Lung microvascular endothelial cell (primary cell): ENCODE data around the gene ERG. TPM values are rescaled to one million over a fixed set of nuclear protein-coding genes. Genes with fewer than 3 reads are reported as not detected.

ENCODE experiments used
- DNase-seq, 2 donors: peaks; one replicate each; pipeline versions ENCODE4 v3.0.0 to v3.0.0-alpha.2; 2010; ENCODE audit warnings: low read depth in 2 of 2
- total RNA-seq: library from RNA; depleted of rRNA; stranded (reverse); fragments of >200 nt; gene quantifications from 2 replicates; pipeline ENCODE4 v1.2.1, GENCODE V29; 2014

Gene ERG
- total RNA-seq, 1 donor from 2014 or later: 50.8 TPM

DNA sequence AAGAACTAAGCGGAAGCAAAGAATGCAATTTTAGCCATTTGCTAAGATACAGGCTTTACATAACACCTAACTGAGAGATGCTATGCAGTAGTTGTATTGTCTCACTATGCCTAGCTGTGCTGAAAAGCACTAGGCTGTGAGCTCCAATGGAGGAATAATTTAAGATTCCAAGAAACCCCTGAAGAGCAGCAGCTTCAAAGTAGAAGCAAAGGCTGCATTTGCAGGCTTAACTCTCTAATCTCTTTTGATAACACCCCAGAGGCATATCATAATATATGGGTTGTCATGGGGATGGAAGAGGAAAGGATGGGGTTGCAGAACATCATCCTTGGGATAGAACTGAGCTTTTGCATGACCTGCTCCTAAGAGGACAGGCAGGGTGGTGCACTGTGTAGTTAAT lies 102.0 kb downstream of the ERG start:
- no peak for DNase-seq

DNA sequence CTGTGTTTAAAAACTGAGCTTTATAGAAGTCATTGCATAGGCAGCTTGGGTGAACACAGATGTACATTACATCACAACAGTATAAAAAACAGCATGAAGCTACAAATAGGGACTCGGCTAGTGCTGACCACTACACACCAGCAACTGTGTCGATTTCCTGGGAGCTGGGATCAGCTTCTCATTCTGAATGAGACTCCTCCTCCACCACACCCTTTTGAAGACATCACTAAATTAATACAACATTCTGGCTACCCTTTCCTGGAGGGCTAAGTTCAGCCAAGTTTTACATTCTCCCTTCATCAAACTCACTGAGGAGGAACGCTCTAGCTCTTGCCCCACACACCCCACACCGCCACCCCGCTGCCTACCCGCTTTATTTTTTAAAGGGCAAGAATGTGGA lies 102.7 kb downstream of the ERG start:
- DNase-seq: no peak

DNA sequence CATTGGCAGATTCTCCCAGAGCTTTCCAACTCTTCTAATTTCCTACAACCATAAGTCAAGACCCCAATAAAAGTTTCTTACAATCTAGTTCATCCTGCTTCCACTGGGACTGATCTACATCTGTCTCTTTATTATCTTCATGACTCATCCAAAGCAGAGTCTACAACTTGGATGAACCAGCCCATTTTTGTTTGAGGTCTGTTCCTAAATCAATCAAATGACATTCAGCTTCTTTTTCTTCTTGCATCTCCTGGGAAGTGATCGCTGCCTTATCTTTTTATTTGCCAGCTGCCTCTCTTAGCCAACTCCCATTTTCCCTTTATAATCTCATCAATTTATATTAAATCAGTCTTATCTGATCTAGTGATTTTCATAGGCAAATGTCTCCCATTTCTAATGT lies 105.6 kb downstream of the ERG start:
- no peak for DNase-seq

DNA sequence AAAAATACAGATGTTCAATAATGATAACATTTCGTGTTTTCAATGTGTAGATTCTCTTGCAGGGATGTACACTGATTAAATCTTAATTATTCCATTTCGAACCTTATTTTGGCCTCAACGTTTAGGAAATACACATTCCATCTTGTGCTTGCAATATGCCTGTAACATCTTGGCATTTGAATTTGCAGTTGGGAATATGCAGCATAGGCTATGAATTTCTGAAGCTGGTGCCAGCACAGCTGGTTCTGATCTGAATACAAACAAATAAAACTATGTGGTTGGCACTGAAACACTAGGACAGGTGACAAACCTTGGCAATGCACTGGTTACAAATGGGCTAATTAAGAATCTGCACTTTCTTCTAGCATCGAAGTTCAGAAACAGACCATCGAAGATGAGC lies 108.4 kb downstream of the ERG start:
- DNase-seq: peak in 1 of 2 donors; percentile 54

DNA sequence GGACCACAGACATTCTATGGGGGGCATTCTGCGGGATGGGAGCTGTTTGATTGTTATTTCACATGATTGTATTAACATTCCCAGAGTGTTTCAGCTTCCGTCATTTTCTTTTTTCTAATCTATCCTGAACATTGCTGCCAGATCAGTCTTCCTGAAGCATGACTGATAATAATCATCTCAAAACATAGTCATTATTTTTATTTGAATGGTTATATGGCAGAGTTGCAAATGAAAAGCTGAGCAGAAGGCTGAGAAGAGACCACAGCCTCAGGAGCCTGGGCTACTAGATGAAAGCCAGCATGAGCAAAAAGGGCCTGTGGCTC lies 109.0 kb downstream of the ERG start:
- no peak for DNase-seq

DNA sequence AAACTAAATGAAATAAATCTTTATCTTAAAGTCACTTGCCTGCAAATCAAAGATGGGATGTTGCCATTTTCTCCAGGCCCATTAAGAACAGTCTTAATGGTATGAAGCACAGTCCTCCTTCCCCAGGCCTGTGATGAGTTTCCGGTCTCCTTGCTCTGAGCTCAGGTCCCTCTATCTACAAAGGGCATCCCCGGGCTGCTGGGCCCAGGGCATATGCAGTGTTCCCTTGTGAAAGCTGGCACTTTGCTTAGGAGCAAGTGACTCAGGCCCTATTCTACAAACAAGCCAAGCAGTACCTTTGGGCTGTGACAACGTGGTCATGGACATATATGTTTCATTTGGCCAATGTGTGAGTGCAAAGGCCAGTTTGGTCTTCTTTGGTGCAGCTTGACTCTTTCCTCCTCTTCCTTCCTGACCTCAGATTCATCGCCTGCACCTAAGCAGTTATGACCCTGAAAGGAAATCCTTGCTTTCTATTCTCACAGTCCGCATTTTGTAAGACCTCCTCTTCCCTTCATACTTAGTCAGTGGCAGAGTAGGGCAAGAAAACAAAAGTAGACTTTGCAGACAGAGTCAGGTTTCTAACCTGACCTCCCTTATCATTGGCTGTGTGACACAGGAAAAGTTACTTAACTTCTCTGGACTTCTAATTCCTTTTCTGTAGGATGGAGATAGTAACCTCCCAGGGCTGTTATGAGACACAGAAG lies 109.5 kb downstream of the ERG start:
- peak; percentile 81 to 97 for DNase-seq

DNA sequence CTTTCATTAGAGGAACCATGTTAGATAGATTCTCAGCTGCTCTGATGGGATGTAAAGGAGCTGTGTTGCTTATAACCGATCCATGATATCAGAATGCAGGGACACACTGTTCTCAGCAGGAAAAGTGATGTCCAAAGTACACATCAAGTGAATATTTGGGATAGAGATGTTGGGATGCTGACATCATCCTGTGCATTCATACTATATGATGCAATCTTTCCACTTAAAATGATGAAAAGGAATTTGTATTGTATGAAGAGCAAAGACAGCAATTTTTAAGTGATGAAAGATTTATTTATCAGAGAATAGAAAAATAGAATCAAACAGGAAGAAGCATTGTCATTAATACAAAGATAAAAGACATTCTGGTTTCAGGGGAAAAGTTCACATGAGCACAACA lies 110.1 kb downstream of the ERG start:
- DNase-seq: peak; percentile 28 to 95

DNA sequence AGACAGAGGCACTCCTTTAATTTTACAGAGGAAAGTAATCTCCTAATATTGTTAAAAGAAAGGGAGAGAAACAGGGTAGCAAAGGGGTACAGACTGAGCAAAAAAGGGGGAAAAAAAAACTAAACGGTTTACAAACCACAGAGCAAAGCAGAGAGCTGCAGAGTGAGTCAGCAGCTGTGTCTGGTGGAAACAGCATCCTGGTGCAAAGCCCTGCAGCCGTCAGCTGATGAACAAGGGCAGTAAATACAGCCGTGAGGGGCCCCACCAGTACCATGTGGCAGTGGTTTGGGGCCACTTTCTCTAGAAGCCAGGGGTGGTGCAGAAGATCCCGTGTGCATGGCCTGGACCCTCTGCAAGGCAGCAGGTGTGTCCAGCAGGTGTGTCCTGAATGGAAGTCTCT lies 111.3 kb downstream of the ERG start:
- DNase-seq: peak; percentile 54 to 62

DNA sequence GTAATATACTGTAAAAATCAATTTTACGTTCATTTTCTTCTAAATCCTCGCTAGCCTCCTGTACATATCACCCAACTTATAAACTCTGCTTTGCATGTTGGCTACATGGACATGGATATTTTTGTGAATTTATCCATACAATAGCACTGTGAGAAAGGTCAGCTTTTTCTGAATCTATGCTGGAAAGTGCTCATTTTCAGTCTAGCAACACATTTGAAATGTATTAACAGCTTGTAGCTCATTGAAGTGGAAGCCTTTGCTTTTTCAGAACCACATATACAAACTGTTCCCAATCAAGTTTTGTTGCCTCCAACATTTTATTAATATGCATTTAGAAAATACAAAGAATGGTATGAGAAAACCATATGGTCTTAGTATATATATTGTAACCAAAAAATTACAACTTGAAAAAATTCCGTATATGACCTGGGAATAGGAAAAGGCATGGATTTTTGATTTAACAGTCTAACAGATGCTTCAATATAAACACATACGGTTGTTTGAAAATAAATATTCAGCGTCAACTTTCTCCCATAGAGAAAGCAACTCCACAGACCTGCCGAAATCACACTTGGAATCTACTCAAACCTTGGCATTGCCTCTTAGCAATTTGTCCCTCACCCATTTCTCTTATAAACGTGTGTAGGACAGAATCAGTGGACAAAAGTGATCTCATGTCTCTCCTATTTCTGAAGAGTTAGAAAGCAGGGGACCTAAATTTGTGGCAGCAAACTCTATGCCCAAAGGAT lies 112.7 kb downstream of the ERG start:
- peak in 1 of 2 donors; percentile 51 for DNase-seq

DNA sequence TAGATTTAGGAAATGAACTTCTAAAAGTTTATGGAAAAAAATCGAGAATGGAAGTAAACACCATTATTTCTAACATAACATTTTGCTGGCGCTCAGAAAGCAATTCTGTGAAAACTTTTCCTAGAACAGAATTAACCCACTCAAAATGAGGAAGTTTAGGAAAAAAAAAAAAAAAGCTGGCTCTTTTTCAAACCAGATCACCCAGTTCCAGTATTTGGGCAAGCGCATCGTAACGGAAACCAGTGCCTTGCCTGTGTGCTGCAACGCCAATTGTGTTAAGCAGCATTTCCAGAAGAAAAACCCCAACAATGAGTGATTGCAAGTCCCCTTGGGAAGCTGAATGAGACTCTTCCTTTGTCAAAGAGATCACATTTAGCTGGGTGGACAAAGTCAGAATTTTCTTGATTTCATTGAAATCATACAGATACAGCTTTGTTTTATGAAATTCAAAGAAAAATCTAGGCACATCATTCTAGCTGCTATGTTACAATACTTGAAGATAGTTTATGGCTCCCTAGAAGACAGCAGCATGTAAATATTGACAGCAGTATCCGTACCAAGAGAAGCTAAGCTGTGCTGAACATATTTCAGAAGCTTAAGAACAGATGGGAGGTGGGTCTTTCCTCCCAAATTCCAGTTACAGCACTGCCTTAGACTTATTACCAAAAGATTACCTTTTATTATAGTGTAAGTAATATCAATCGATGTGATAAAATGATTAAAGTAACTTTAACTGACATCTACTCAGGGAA lies 113.4 kb downstream of the ERG start:
- peak; percentile 39 to 93 for DNase-seq

DNA sequence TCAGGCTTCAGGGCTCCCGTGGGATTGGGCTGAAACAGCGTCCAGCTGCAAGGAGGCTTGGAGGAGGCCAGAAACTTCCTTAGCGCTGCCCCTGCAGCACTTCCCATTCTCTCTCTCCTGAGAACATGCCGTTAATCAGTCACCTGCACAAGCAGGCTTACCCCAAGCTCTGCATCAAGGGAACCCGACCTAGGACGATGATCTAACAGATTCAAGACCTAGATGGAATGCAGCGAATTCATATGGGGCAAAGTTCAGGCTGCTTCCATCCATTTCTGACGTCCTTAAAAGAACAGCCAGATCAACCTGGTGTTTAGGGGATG lies 114.1 kb downstream of the ERG start:
- no peak for DNase-seq

DNA sequence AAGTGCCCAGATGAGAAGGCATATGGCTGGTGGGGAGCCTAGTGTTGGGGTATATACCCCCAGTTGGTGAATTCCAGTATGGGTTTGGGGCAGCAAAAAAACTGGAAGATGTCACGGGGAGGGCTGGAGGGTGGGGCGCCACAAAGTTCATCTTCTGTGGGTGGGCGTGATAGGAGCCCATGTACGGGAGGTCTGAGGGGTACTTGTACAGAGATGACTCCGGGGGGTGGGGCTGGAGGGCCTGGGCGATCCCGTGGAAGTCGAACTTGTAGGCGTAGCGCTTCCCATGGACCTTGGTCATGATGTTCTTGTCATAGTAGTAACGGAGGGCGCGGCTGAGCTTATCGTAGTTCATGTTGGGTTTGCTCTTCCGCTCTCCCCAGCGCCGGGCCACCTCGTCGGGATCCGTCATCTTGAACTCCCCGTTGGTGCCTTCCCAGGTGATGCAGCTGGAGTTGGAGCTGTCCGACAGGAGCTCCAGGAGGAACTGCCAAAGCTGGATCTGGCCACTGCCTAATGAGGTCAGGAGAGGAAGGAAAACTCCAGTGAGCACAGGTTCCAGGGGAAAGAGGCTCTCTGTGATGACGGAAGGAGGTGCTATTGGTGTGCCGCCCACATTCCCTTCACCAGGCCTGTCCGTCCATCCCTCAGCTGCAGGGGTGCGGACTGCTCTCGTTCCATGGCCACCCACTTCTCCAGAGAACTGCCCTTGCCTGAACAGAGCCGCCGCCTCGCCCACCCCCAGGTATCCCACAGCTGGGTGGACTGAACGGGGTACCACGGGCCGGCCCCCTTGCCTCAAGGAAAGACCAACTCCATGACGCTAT lies 114.7 kb downstream of the ERG start:
- peak in 1 of 2 donors; percentile 46 for DNase-seq

DNA sequence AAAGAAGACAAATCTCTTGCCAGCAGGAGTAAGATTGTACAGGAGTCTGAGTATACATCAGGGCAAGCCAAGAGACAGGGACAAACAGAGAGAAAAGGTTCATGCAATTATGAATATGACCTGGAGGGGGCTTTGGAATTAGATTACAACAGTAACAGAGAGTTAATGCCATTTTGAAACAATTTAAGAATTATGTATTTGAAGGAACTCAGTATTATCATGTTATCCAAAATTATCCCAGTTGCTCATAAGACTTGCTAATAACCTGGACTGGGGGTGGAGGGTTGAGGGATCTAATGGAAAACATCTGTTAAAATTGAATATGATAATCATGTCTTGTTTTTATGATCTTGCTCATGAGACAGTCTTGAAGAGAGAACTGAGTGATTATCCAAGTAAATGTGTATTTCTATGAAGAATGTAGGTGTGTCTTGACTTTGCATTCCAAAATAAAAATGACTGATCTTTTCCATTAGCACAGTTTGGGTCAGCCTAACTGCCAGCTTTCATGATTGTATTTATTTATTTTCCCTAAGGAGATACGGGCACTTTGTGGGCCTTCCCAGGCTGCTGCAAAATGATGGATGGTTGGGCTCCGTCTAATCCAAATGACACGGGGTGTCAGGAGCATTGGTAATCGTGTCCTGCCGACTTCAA lies 117.7 kb downstream of the ERG start:
- peak in 1 of 2 donors; percentile 45 for DNase-seq

DNA sequence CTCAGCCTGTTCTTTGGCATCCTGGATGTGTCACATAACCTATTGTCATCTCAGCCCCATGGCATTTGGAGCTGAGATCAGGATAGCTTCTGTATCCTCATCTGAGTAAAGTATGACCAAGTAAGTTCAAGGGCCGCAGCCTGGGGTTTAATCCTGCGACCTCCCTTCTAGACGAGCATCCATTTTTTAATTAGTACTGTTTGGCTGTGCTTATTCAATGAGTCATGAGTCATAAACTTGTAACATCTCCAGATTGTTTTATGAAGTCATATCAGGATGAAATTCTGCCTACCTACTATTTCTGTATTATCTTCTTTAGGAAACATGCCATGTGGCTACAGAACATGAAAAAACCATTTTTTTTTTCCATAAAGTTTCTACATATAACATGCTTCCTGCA lies 119.1 kb downstream of the ERG start:
- DNase-seq: peak in 1 of 2 donors; percentile 28

DNA sequence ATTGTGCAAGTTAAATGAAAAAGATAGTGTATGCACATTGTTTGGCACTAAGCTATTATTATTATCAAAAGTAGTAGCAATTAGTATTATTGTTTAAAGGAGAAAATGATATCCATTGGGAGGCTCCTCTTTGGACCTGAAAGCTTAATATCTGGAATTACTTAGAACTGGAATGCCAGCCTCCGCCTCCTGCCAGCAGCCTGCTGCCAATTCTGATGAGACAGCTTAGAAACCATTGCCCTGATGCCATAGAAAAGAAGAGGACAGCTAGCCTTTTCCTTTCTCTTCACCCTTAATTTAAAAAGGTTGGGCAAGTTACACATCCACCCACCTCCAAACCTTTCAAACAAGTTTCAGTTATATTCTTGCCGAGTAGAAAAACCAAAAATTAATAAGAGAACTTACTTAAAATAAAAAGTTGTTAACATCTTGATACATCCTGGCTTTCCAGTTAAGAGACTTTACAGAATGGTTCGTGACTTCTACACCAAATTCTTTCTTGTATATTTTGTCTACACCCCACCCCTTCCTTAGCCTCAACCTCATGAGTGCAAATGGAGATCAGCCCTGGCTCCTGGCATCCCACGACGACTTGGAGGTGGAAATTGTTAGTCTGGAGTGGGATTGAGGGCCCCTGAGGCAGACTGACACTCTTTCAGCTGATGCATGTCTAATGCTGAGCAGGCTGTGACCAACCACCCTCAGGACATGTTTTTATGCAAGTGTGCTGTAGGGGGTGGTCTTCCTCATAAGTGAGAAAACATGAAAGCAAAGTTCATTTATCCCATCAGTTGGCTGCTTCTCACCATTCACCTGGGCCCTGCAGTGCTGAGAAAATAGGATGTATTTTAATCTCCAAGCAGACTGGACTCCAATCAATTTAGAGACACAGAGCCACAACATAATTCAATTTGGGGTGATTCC lies 120.8 kb downstream of the ERG start:
- peak; percentile 34 to 50 for DNase-seq

DNA sequence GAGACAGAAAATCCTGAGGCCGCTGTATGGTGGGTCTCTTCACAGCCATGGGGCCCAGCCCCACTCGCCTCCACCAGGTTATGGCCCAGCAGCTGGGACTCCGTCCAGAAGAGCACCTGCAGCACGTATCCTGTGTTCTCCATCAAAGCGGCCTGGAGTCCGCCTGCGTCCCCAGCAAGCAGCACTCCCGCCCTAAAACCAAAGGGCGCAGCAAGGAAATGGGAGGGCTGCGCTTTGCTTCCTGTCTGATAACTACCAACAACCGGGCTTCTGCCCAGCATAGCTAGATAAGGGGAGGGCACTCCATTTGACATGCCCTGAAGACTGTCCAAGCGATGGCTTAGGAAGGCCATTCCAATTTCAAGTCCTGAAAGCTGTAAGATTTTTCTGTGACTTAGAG lies 121.6 kb downstream of the ERG start:
- DNase-seq: peak; percentile 61 to 83

DNA sequence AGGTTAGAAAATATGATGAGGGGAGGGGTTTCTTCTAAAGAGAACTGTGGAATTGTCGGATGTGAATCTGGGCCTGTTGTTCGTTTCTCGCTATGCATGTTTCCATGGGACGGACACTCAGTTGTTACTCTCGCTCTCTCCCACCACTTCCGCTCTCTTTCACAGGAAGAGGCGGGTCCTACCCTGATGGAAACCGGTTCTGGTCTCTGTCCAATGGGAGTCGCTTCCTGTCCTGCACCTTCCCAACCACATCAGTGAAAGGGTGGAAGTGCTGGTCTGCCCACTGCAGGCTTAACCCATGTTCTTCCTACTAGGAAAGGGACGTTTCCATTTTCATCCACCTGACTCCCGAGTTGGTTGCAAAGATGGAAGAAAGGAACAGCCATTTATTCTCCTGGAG lies 122.0 kb downstream of the ERG start:
- DNase-seq: peak; percentile 47 to 81

DNA sequence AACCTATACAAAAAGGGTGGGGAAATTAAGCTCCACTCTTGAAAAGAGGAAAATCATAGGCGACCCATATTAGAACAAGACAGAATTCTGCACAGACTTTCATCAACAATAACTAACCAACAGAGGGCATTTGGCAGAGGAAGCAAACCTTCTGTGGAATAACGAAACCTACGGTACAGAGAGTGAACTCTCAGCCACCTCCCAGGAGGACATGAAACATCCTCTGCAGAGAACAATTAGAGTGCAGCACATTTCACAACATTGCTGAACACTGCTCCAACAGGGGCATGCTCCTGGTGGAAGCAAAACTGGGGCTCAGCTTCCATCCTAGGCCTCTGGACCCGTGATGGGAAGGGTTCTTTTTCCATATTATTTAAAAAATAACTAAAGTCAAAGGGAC lies 130.6 kb downstream of the ERG start:
- DNase-seq: peak in 1 of 2 donors; percentile 77

DNA sequence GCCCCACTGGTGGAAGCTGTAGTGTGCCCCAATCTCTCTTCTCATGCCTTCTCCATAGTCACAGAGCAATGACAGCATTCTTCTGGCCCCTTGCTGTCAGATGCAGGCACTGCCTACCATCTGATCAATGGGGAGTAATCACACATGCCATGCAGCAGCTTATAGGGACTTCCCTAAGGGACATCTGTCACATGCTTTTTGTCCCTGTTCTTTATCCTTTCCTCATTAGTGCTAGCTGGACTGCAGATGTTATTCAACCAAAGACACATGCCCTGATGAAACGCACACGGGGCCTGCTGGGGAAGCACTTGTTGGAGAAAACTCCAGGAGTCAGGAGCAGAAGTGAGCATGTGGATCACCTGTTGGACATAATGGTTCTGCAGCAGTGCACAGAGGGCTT lies 132.8 kb downstream of the ERG start:
- no peak for DNase-seq

DNA sequence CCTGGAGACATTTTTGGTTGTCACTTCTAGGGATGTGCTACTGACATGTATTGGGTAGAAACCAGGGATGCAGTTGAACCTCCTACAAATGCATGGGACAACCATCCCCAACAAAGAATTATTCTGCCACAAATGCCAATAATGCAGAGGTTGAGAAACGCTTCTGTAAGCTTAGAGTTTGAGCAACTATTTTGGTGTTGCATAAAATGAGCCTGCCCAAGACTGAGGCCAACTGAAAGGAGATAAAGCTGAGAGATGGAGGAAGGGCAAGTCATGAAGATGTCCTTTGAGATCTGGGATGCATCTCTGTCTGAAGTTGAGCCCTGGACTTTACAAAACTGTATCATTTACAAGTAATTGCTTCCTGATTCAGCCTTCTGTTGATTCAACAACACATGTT lies 134.6 kb downstream of the ERG start:
- DNase-seq: no peak
